Measurements from ENCODE around the gene TCOF1.

TCOF1 gene

GRCh38 chr5:150318613-150319483 is 38.6 kb upstream of the TCOF1 start:
- Mint-ChIP-seq H3K9me3 (no peaks in the 10 kb centered on the region), H3K27me3 (peaks cover 4% of the 10 kb centered on the region), H3K4me3 (no peak overlapping the region), H3K36me3 (ENCODE audit: low read depth) (no peaks in the 10 kb centered on the region), H3K4me1 (peaks cover 13% of the 10 kb centered on the region), H3K27ac (no peak overlapping the region)
- no peak for ATAC-seq
- DNase-seq, result no peak

- Mint-ChIP-seq H3K27ac (no peak overlapping the region), H3K36me3 (ENCODE audit: low read depth) (no peaks in the 10 kb centered on the region), H3K27me3 (peaks cover 4% of the 10 kb centered on the region), H3K4me1 (peaks cover 13% of the 10 kb centered on the region), H3K9me3 (no peaks in the 10 kb centered on the region), H3K4me3 (no peak overlapping the region)
- DNase-seq, result no peak
- no peak for ATAC-seq
Observed at GRCh38 chr5:150319484-150319790, 38.1 kb upstream of the TCOF1 start.

- H3K4me1 Mint-ChIP-seq, result peaks cover 13% of the 10 kb centered on the region
- no peaks in the 10 kb centered on the region for H3K36me3 Mint-ChIP-seq (ENCODE audit: low read depth)
- no peaks in the 10 kb centered on the region for H3K9me3 Mint-ChIP-seq
- H3K27ac Mint-ChIP-seq, result no peak overlapping the region
- no peak for ATAC-seq
- H3K27me3 Mint-ChIP-seq, result peaks cover 4% of the 10 kb centered on the region
- DNase-seq, result no peak
- no peak overlapping the region for H3K4me3 Mint-ChIP-seq
Observed at GRCh38 chr5:150320044-150320613, 37.4 kb upstream of the TCOF1 start.

GRCh38 chr5:150321211-150321610 is 36.3 kb upstream of the TCOF1 start:
- H3K36me3 Mint-ChIP-seq (ENCODE audit: low read depth), result no peaks in the 10 kb centered on the region
- DNase-seq (no peak), ATAC-seq (no peak)
- no peak overlapping the region for H3K27ac Mint-ChIP-seq
- peaks cover 13% of the 10 kb centered on the region for H3K4me1 Mint-ChIP-seq
- H3K9me3 Mint-ChIP-seq, result no peaks in the 10 kb centered on the region
- no peak overlapping the region for H3K4me3 Mint-ChIP-seq
- peaks cover 8% of the 10 kb centered on the region for H3K27me3 Mint-ChIP-seq

GRCh38 chr5:150321784-150322183 is 35.7 kb upstream of the TCOF1 start:
- peaks cover 13% of the 10 kb centered on the region for H3K4me1 Mint-ChIP-seq
- H3K27me3 Mint-ChIP-seq, result peaks cover 8% of the 10 kb centered on the region
- no peak overlapping the region for H3K4me3 Mint-ChIP-seq
- no peaks in the 10 kb centered on the region for H3K36me3 Mint-ChIP-seq (ENCODE audit: low read depth)
- ATAC-seq (no peak), DNase-seq (no peak)
- H3K9me3 Mint-ChIP-seq, result no peaks in the 10 kb centered on the region
- H3K27ac Mint-ChIP-seq, result peak overlapping the region; percentile 26

- ATAC-seq (no peak), DNase-seq (no peak)
- Mint-ChIP-seq H3K9me3 (no peaks in the 10 kb centered on the region), H3K4me3 (no peak overlapping the region), H3K27ac (peak overlapping the region; percentile 26), H3K4me1 (peaks cover 10% of the 10 kb centered on the region), H3K27me3 (peaks cover 8% of the 10 kb centered on the region), H3K36me3 (ENCODE audit: low read depth) (no peaks in the 10 kb centered on the region)
Observed at GRCh38 chr5:150322202-150322601, 35.3 kb upstream of the TCOF1 start.

- H3K9me3 Mint-ChIP-seq, result no peaks in the 10 kb centered on the region
- no peak overlapping the region for H3K27ac Mint-ChIP-seq
- H3K4me3 Mint-ChIP-seq, result no peak overlapping the region
- no peaks in the 10 kb centered on the region for H3K36me3 Mint-ChIP-seq (ENCODE audit: low read depth)
- H3K4me1 Mint-ChIP-seq, result peaks cover 6% of the 10 kb centered on the region
- no peak for ATAC-seq
- no peak for DNase-seq
- H3K27me3 Mint-ChIP-seq, result peaks cover 8% of the 10 kb centered on the region
Observed at GRCh38 chr5:150323092-150323491, 34.4 kb upstream of the TCOF1 start.

- H3K9me3 Mint-ChIP-seq, result no peaks in the 10 kb centered on the region
- ATAC-seq (no peak), DNase-seq (no peak)
- peaks cover 6% of the 10 kb centered on the region for H3K4me1 Mint-ChIP-seq
- no peaks in the 10 kb centered on the region for H3K36me3 Mint-ChIP-seq (ENCODE audit: low read depth)
- H3K4me3 Mint-ChIP-seq, result no peak overlapping the region
- peaks cover 4% of the 10 kb centered on the region for H3K27me3 Mint-ChIP-seq
- no peak overlapping the region for H3K27ac Mint-ChIP-seq
Observed at GRCh38 chr5:150323819-150324218, 33.7 kb upstream of the TCOF1 start.

- DNase-seq (no peak), ATAC-seq (no peak)
- Mint-ChIP-seq H3K9me3 (no peaks in the 10 kb centered on the region), H3K27ac (no peak overlapping the region), H3K4me1 (peaks cover 6% of the 10 kb centered on the region), H3K4me3 (no peak overlapping the region), H3K36me3 (ENCODE audit: low read depth) (no peaks in the 10 kb centered on the region), H3K27me3 (peaks cover 4% of the 10 kb centered on the region)
Observed at GRCh38 chr5:150325426-150325825, 32.1 kb upstream of the TCOF1 start.

GRCh38 chr5:150326707-150327106 is 30.8 kb upstream of the TCOF1 start:
- Mint-ChIP-seq H3K27ac (no peak overlapping the region), H3K27me3 (peaks cover 4% of the 10 kb centered on the region), H3K4me3 (no peak overlapping the region), H3K36me3 (ENCODE audit: low read depth) (no peaks in the 10 kb centered on the region), H3K4me1 (peaks cover 6% of the 10 kb centered on the region), H3K9me3 (no peaks in the 10 kb centered on the region)
- DNase-seq (no peak), ATAC-seq (no peak)

GRCh38 chr5:150327139-150327538 is 30.4 kb upstream of the TCOF1 start:
- DNase-seq, result no peak
- H3K9me3 Mint-ChIP-seq, result no peaks in the 10 kb centered on the region
- no peak overlapping the region for H3K27ac Mint-ChIP-seq
- H3K27me3 Mint-ChIP-seq, result peaks cover 4% of the 10 kb centered on the region
- peaks cover 3% of the 10 kb centered on the region for H3K4me1 Mint-ChIP-seq
- H3K4me3 Mint-ChIP-seq, result no peak overlapping the region
- no peaks in the 10 kb centered on the region for H3K36me3 Mint-ChIP-seq (ENCODE audit: low read depth)
- ATAC-seq, result no peak

- no peaks in the 10 kb centered on the region for H3K4me1 Mint-ChIP-seq
- no peaks in the 10 kb centered on the region for H3K9me3 Mint-ChIP-seq
- DNase-seq (no peak), ATAC-seq (no peak)
- no peak overlapping the region for H3K27ac Mint-ChIP-seq
- no peaks in the 10 kb centered on the region for H3K36me3 Mint-ChIP-seq (ENCODE audit: low read depth)
- no peak overlapping the region for H3K4me3 Mint-ChIP-seq
- H3K27me3 Mint-ChIP-seq, result peaks cover 4% of the 10 kb centered on the region
Observed at GRCh38 chr5:150328515-150328914, 29.0 kb upstream of the TCOF1 start.

GRCh38 chr5:150329038-150329437 is 28.5 kb upstream of the TCOF1 start:
- no peaks in the 10 kb centered on the region for H3K4me1 Mint-ChIP-seq
- H3K27ac Mint-ChIP-seq, result no peak overlapping the region
- ATAC-seq (no peak), DNase-seq (no peak)
- H3K36me3 Mint-ChIP-seq (ENCODE audit: low read depth), result no peaks in the 10 kb centered on the region
- H3K4me3 Mint-ChIP-seq, result no peak overlapping the region
- H3K9me3 Mint-ChIP-seq, result no peaks in the 10 kb centered on the region
- peaks cover 4% of the 10 kb centered on the region for H3K27me3 Mint-ChIP-seq

GRCh38 chr5:150329881-150330876 is 27.3 kb upstream of the TCOF1 start:
- H3K27me3 Mint-ChIP-seq, result peaks cover 4% of the 10 kb centered on the region

More at GRCh38 chr5:150329881-150330876, 27.3 kb upstream of the TCOF1 start:
- ATAC-seq, result no peak
- DNase-seq, result no peak
- Mint-ChIP-seq H3K36me3 (ENCODE audit: low read depth) (no peaks in the 10 kb centered on the region), H3K4me1 (no peaks in the 10 kb centered on the region), H3K4me3 (no peak overlapping the region), H3K27ac (no peak overlapping the region), H3K9me3 (no peaks in the 10 kb centered on the region)
